Erythroblast (primary cell): ENCODE results near the gene SGIP1.

Source experiments
- GATA1 ChIP-seq: IDR thresholded peaks from 2 replicates; pipeline ENCODE4 v1.6.1; 2011; ENCODE audit warnings: low read depth, mild to moderate bottlenecking, control low read depth, low read length, moderate library complexity
- POLR2A ChIP-seq: IDR thresholded peaks from 2 replicates; pipeline ENCODE4 v1.6.1; 2011; ENCODE audit warnings: mild to moderate bottlenecking, low read length

DNA sequence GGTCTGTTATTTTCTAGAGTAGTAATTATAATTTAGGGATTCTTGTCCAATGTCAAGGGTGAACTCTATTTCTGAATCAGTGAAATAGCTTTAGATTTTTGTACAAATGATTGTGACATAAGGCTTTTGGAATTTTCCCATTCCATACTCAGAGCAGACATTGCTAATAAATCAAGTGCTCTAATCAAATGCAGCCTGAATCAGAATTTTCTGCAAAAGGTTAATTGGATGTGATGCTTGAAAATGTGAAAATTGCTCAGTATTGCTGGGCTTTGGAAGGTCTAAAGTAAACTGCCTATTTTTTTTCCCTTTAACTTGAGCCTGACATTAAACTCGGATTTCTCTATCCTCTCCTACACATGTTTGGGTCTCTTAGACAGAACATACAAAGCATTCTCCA lies 23.2 kb downstream of the SGIP1 start:
- TF ChIP-seq POLR2A = no peak
- TF ChIP-seq GATA1 = no peak
